ENCODE measurements around the gene CBX4.

Gene CBX4

DNA sequence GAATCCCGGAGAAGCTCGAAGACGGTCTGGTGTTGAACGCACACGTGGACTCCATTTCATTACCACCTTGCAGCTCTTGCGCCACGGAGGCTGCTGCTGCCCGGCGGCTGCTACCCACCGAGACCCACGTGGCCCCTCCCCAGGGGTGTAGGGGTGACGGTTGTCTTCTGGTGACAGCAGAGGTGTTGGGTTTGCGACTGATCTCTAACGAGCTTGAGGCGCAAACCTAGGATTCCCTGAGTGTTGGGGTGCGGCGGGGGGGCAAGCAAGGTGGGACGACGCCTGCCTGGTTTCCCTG is 1.7 kb upstream of the CBX4 start:
- DNase-seq, result no peak

DNA sequence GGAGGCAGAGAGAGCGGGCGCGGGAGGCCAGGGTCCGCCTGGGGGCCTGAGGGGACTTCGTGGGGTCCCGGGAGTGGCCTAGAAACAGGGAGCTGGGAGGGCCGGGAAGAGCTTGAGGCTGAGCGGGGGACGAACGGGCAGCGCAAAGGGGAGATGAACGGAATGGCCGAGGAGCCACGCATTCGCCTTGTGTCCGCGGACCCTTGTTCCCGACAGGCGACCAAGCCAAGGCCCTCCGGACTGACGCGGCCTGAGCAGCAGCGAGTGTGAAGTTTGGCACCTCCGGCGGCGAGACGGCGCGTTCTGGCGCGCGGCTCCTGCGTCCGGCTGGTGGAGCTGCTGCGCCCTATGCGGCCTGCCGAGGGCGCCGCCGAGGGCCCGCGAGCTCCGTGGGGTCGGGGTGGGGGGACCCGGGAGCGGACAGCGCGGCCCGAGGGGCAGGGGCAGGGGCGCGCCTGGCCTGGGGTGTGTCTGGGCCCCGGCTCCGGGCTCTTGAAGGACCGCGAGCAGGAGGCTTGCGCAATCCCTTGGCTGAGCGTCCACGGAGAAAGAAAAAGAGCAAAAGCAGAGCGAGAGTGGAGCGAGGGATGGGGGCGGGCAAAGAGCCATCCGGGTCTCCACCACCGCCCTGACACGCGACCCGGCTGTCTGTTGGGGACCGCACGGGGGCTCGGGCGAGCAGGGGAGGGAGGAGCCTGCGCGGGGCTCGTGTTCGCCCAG is 1.2 kb upstream of the CBX4 start:
- DNase-seq, result no peak

DNA sequence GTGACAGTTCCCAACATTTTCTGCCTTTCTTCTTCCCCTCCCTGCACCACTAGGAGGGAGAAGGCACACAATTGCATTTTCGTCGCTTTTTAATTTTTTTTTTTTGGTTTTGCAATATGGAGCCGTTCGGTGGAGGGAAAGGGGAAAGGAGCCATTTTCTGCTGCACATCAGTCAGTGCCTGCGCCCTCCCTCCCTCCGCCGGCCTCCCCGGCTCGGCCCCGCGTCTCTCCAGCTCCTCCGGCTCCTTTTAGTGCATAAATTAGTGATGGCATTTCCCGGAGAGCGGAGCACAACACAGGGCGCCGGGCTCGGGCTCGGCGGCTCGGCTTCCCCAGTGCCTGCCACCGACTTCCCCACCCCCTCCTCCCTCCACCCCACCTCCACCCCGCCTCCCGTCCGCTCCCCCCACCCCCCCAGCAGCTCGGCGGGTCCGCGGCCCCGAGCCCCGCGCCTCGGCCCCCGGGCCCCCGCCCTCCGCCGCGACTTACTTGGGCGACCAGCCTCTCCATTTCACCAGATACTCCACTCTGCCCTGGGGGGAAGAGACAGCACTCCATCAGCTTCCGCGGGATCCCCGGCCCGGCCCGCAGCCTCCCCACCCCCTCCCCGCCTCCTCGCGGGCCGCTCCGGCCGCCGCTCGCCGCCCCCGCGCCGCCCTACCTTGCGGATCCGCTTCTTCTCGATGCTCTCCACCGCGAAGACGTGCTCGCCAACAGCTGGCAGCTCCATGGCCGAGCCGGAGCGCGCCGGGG is 542 bp downstream of the CBX4 start:
- DNase-seq, result peak; percentile 29

DNA sequence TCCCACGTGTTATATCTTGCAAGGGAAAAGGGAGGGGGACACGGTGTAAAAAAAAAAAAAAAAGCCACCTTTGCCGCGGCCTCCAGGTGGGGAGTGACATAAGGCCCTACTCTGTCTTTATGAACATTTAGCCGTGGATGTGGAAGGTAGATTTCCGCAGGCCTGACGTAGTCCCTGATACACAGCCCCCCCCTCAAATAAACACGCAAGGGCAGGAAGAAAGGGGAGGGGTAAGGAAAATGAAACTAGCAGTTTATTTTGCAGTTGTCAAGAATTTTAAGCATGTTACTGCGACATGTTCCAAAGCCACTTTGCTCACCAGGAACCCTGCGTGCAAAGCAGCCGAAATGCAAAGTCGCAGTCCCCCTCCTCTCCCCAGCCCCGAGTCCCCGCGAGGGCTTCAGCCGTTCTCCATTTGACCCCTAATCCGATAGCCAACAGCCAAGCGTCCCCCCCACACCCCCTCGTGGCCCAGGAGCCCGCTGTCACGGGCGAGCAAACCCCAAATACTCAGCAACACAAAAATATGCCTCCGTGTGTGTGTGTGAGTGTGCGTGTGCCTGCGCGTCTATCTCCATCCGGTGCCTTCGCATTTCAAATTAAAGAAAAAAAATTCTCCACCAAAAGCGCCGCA is 1.2 kb downstream of the CBX4 start:
- no peak for DNase-seq

DNA sequence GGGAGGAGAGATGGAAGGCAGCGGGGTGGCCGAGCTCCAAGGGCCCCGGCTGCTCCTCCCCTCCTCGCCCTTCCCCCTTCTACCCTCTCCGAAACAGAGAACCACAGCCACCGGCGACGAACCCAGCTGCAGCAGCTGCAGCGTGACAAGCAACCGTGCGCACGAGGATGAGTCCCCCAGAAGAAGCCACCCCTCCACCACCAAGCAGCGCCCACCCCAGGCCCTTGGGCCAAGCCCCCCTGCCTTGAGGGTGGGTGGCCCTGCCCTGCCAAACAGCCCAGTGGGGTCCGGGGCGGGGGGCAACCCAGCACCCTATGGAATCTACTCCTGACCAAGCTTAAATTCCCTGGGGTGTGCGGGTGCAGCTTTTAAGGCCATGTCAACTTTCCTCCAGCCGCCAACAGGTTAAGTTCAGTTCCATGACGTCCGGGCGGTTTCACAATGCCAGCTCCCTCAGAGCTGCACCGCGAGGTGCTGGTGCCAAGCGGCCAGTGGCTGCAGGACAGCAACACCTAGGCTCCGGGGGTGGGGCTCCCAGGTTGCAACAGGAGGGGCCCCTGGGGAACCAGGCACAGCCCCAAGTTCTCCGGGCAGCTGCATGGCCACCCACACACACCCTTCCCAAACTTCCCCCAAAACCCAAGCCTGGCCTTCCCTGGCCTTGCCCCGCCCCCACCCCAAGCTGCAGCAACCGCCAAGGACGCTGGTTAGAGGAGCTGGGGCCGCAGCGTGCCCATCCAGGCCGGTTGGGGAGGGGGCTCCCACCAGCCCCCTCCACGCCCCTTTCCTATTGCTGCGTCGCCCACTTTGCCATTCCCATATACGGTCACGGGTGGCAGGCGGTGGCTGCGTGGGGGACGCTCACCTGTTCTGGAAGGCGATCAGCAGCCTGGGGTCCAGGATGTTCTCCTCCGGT is 2.0 kb downstream of the CBX4 start:
- no peak for DNase-seq

DNA sequence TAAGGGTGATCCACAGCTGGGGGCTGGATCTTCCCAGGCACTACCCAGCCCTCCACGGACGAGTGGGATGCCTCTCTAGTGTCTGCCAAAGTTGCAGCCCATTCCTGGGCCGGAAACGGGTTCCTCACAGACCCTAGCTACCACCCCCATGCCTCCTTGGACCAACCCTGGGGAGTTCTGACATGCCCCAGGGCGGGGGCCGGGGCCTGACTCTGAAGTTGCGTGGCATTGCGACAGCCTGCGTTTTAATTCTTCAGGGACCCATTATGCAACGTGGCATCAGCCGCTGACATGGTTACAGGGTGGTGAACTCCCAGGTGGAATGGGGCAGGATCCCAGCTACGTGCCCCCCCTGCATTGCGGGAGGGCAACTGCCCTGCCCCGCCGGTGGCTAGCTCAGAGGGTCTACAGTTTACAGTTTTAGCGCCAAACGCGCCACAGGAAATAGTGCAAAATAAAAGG is 2.7 kb downstream of the CBX4 start:
- no peak for DNase-seq

- DNase-seq, result no peak
Measured at GRCh38 chr17:79835953-79836509, 3.2 kb downstream of the CBX4 start.

DNA sequence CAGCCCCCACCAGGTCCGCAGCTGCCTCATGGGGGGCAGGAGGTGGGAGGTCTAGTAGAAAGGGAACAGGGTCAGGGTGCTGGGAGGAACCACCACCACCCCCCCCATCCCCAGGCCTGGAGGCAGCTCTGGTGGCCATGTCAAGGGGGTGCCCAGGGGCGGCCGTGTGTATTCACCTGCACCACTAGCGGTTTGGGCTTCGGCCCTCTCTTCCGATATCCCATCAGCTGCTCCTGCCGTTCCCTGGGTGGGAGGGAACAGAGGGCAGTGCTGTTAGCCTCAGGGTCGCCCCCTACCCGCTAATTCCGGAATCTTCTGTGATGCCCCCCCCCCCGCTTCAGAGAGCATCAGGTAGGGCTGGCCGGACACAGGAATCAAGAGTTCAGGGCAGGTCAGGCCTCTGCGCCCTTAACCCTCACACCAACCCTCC is 3.8 kb downstream of the CBX4 start:
- no peak for DNase-seq

DNA sequence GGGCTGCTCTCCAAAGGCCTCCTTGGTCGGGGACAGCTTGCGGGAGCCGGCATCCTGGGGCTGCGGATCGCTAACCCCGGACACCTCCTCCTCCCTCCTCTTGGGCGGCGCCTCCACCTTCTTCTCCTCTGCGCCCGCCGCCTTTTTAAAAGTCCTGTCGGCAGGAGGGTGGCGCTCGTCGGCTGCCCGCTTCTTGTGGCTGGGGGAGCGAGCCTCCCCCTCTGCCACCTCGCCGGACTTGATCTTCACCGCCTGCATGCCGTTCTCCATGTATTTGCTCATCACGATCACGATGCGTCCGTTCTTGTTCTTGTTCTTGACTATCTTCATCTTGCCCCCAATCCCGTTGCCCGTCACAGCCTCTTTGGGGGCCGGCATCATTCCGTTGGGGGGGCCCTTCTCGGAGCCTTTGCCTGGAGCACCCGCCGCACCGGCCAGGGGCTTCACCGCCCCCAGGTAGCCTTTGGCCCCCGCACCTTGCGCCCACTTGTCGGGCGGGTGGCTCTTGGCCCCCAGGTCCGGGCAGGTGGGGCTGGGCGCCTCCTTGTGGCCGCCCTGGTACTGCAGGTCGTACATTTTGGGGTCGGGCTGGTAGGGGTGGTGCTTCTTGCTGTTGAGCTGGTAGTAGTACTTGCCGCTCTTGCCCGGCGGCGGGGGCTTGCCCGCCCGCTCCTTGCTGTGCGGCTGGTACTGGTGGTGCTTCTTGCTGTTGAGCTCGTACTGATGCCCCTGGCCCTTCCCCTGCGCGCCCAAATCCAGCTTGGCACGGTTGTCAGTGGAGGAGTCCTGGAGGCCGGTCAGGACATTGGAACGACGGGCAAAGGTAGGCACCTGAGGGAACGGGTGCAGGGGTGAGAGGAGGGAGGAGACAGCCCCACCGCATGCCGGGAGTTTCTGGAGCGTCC is 4.4 kb downstream of the CBX4 start:
- DNase-seq, result no peak

- DNase-seq, result no peak
Measured at GRCh38 chr17:79833744-79834564, 5.3 kb downstream of the CBX4 start.

DNA sequence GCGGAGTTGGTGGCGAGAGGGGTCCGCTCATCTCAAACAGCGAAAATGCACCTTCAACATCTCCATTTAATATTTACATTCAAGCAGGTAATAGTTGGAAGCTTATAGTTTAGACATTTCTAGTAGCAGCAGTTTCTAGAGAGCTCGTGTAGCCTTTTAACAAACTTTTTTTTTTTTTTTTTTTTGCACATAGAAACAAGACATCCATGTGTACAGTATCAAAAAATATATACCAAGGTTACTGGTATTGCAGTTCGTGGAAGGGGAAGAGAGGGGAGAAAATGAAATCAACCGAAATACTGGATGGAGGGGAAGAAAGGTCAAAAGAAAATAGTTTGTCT is 6.2 kb downstream of the CBX4 start:
- no peak for DNase-seq

- no peak for DNase-seq
Measured at GRCh38 chr17:79832218-79833109, 6.8 kb downstream of the CBX4 start.

DNA sequence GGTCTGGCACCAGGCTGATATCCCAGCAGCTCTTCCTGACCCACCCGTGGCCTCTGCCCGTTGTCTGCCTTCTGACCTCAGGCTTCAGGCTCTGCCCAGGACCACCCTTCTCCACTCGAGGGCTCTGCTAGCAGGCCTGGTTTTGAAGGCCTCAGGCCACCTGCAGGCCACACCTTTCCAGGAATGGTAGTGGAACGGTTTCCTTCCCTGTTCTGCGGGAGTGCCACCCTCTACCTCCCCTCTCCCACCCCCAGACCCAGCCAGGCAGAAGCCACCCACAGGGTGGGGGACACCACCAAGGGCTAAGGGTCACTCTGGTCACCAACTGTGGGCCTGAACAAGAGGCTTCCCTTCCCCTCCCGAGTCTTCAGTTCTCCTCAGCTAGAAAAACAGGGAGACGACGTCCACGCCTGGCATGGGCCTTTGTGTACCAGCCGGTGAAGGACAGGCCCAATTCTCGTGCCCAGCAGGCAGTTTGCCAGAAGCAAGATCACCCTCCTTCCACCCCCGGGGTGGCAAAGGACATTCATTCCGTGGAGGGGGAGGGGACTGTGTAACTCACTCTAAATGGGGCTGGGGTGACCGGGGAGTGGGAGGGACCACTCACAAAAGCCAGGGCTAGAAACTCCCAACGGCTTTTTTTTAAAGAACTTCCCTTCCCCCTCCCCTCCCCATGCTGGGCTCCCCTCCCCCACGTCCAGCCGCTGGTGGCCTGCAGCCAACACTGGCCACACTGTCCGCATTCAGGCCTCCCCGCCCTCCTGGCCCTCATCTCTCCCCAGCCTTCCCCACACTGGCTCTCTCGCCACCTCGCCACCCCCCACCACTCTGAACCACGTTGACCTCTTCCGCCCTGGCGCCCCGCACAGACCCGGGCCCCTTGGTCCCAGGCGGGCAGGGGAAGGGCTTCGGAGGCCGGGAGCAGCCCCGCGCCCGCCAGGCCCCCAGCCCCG is 7.7 kb downstream of the CBX4 start:
- no peak for DNase-seq

- no peak for DNase-seq
Measured at GRCh38 chr17:79830763-79831264, 8.4 kb downstream of the CBX4 start.

- no peak for DNase-seq
Measured at GRCh38 chr17:79830303-79830702, 8.9 kb downstream of the CBX4 start.

- no peak for DNase-seq
Measured at GRCh38 chr17:79829457-79829856, 9.8 kb downstream of the CBX4 start.

- no peak for DNase-seq
Measured at GRCh38 chr17:79829004-79829403, 10.2 kb downstream of the CBX4 start.

- DNase-seq, result no peak
Measured at GRCh38 chr17:79826841-79827578, 12.2 kb downstream of the CBX4 start.
